K562 (cell line): ENCODE measurements around the gene C2orf76. TPM values are rescaled to one million over a fixed set of nuclear protein-coding genes. Genes with fewer than 3 reads are reported as not detected.

Experiments used
- BACH1 ChIP-seq: fragments of 200-800 bp; sonication (Bioruptor generic); IDR thresholded peaks from 2 replicates; pipeline ENCODE4 v1.6.1; 2016; ENCODE audit warnings: missing genetic modification characterization, missing compliant biosample characterization
- ETS2 ChIP-seq: IDR thresholded peaks from 2 replicates; pipeline ENCODE4 v1.6.1; 2016; ENCODE audit warnings: borderline replicate concordance, missing genetic modification characterization, mild to moderate bottlenecking, moderate library complexity, missing compliant biosample characterization; ENCODE audit not compliant: poor library complexity, severe bottlenecking
- FIP1L1 ChIP-seq: fragments of 200-400 bp; formaldehyde crosslinking; IDR thresholded peaks from 2 replicates; pipeline ENCODE4 v1.6.1; 2018; ENCODE audit warnings: mild to moderate bottlenecking, low read depth, low read length; ENCODE audit not compliant: poor library complexity, severe bottlenecking
- MEF2A ChIP-seq: IDR thresholded peaks from 2 replicates; pipeline ENCODE4 v1.6.1; 2011; ENCODE audit warnings: low read depth, mild to moderate bottlenecking, low read length, moderate library complexity; ENCODE audit not compliant: control insufficient read depth
- MEF2D ChIP-seq: conservative IDR thresholded peaks from 2 replicates; pipeline ENCODE4 v1.6.1; 2016; ENCODE audit warnings: low read depth, missing genetic modification characterization, missing compliant biosample characterization
- NFIC ChIP-seq: fragments of 450-650 bp; IDR thresholded peaks from 2 replicates; pipeline ENCODE4 v1.6.1; 2017; ENCODE audit warnings: mild to moderate bottlenecking, inconsistent platforms
- NR2C1 ChIP-seq, 2 experiments: fragments of 450-650 bp; IDR thresholded peaks; 2 replicates each; pipeline ENCODE4 v1.6.1; 2017; ENCODE audit warnings: mild to moderate bottlenecking in 2 of 2, antibody characterized with exemption in 1 of 2, inconsistent platforms in 1 of 2, missing compliant biosample characterization in 1 of 2, missing genetic modification characterization in 1 of 2
- NR2F6 ChIP-seq: fragments of 450-650 bp; formaldehyde crosslinking; IDR thresholded peaks from 2 replicates; pipeline ENCODE4 v1.4.0; 2020; ENCODE audit warnings: mild to moderate bottlenecking
- RERE ChIP-seq: sonication (generic); formaldehyde crosslinking; IDR thresholded peaks from 2 replicates; pipeline ENCODE4 v1.8.0; 2023; ENCODE audit warnings: missing genetic modification reagents, mild to moderate bottlenecking, borderline replicate concordance
- TCF7 ChIP-seq: sonication (generic); IDR thresholded peaks from 2 replicates; pipeline ENCODE4 v1.6.1; 2016; ENCODE audit warnings: antibody characterized with exemption, borderline replicate concordance
- ZNF263 ChIP-seq: sonication (generic); formaldehyde crosslinking; IDR thresholded peaks from 2 replicates; pipeline ENCODE4 v1.8.0; 2022; ENCODE audit warnings: mild to moderate bottlenecking, missing genetic modification reagents, borderline replicate concordance
- ZNF274 ChIP-seq: IDR thresholded peaks from 2 replicates; pipeline ENCODE4 v1.6.1; 2011; ENCODE audit warnings: low read depth, mild to moderate bottlenecking, low read length, moderate library complexity, borderline replicate concordance
- ZNF592 ChIP-seq: fragments of 450-650 bp; IDR thresholded peaks from 2 replicates; pipeline ENCODE4 v1.6.1; 2017; ENCODE audit warnings: antibody characterized with exemption, mild to moderate bottlenecking
- polyA plus RNA-seq, 8 experiments: library from polyadenylated mRNA; depleted of rRNA in 4 of 8; stranded (reverse) in 5 of 8; unstranded in 3 of 8; fragments of >200 nt; fragmentation: Nextera tagmentation in 2 of 8; fragmentation: Illumina TruSeq in 1 of 8; extraction: Ambion mirVana in 2 of 8; extraction: Trizol in 1 of 8; gene quantifications; 2 replicates each; pipeline versions ENCODE4 v1.2.1 to v1.2.3, GENCODE V29; 2011 to 2014; ENCODE audit warnings: inconsistent platforms in 1 of 8, missing spikeins in 1 of 8
- total RNA-seq, 7 experiments: library from RNA; depleted of rRNA in 6 of 7; stranded (reverse); fragments of >200 nt in 6 of 7; fragmentation: Illumina TruSeq in 2 of 7; extraction: Trizol in 2 of 7; gene quantifications; 2 replicates each; pipeline versions ENCODE4 v1.2.1 to v1.2.3, GENCODE V29; 2011 to 2021; ENCODE audit warnings: low replicate concordance in 1 of 7
- TF ChIP-seq, protein P1 (sequence below), 2 experiments: IDR thresholded peaks; 2 replicates each; pipeline ENCODE4 v1.6.1; 2012; ENCODE audit warnings: improper control_type of control experiment in 2 of 2, low read depth in 2 of 2, low read length in 2 of 2, borderline replicate concordance in 1 of 2

C2orf76 gene
- total and polyA plus RNA-seq, 9 of the 15 experiments (the other 6 are each of a cell fraction or from before 2014, with no cell fraction given) = 4.8 to 26.2 (median 14.5) TPM

GRCh38 chr2:119338826-119339561 is 27.6 kb downstream of the C2orf76 start (continued):
- TF ChIP-seq MEF2A = no peak
- TF ChIP-seq ZNF274 = no peak
- no peak for TF ChIP-seq FIP1L1
- no peak for TF ChIP-seq NR2F6
- TF ChIP-seq NFIC = peak; percentile 15; the same call in 1 of the 2 replicates
- no peak for TF ChIP-seq TCF7
- TF ChIP-seq ZNF592 = peak; percentile 98
- TF ChIP-seq RERE (CRISPR knock-in tag) = no peak
- TF ChIP-seq BACH1 (tag) = peak; percentile 86
- peak; percentile 74 for TF ChIP-seq ETS2 (tag)
- TF ChIP-seq ZNF263 (CRISPR knock-in tag) = no peak
- TF ChIP-seq, protein P1, sequence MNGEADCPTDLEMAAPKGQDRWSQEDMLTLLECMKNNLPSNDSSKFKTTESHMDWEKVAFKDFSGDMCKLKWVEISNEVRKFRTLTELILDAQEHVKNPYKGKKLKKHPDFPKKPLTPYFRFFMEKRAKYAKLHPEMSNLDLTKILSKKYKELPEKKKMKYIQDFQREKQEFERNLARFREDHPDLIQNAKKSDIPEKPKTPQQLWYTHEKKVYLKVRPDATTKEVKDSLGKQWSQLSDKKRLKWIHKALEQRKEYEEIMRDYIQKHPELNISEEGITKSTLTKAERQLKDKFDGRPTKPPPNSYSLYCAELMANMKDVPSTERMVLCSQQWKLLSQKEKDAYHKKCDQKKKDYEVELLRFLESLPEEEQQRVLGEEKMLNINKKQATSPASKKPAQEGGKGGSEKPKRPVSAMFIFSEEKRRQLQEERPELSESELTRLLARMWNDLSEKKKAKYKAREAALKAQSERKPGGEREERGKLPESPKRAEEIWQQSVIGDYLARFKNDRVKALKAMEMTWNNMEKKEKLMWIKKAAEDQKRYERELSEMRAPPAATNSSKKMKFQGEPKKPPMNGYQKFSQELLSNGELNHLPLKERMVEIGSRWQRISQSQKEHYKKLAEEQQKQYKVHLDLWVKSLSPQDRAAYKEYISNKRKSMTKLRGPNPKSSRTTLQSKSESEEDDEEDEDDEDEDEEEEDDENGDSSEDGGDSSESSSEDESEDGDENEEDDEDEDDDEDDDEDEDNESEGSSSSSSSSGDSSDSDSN (IDR thresholded peaks at IDR 0.05; ENCODE audit: borderline replicate concordance in 1 of 2, low read depth in 2 of 2, low read length in 2 of 2) = no peak
- no peak for TF ChIP-seq NR2C1 (IDR thresholded peaks at IDR 0.05)
- TF ChIP-seq NR2C1 (tag; IDR thresholded peaks at IDR 0.05) = peak; percentile 91
- TF ChIP-seq MEF2D (tag) = peak; percentile 86
